NCI-H460 (cell line): ENCODE results near the gene ICAM4. TPM values are rescaled to one million over a fixed set of nuclear protein-coding genes. Genes with fewer than 3 reads are reported as not detected.
A peak's percentile ranks its signal among the peaks of the same experiment; 100 is the strongest.
"Not testable (repeated sequence)": the region's sequence is repeated elsewhere in the genome, so short reads cannot be mapped to it uniquely, and the experiment has no call there.

Experiments
- DNase-seq: peaks from one replicate; pipeline ENCODE4 v3.0.0-alpha.2; 2016; ENCODE audit warnings: low read depth; ENCODE audit errors: extremely low read depth
- polyA plus RNA-seq: library from polyadenylated mRNA; depleted of rRNA; stranded (reverse); fragments of >200 nt; gene quantifications from 2 replicates; pipeline ENCODE4 v1.2.3, GENCODE V29; 2014; cell fraction: nucleus; rRNA removed
- total RNA-seq: library from RNA; depleted of rRNA; stranded (reverse); fragments of >200 nt; shearing (Covaris generic); gene quantifications from 2 replicates; pipeline ENCODE4 v1.2.3, GENCODE V29; 2014; rRNA removed

Gene ICAM4, protein sequence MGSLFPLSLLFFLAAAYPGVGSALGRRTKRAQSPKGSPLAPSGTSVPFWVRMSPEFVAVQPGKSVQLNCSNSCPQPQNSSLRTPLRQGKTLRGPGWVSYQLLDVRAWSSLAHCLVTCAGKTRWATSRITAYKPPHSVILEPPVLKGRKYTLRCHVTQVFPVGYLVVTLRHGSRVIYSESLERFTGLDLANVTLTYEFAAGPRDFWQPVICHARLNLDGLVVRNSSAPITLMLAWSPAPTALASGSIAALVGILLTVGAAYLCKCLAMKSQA
- total RNA-seq = not detected in 2 replicates
- not detected in 2 replicates for polyA plus RNA-seq

DNA sequence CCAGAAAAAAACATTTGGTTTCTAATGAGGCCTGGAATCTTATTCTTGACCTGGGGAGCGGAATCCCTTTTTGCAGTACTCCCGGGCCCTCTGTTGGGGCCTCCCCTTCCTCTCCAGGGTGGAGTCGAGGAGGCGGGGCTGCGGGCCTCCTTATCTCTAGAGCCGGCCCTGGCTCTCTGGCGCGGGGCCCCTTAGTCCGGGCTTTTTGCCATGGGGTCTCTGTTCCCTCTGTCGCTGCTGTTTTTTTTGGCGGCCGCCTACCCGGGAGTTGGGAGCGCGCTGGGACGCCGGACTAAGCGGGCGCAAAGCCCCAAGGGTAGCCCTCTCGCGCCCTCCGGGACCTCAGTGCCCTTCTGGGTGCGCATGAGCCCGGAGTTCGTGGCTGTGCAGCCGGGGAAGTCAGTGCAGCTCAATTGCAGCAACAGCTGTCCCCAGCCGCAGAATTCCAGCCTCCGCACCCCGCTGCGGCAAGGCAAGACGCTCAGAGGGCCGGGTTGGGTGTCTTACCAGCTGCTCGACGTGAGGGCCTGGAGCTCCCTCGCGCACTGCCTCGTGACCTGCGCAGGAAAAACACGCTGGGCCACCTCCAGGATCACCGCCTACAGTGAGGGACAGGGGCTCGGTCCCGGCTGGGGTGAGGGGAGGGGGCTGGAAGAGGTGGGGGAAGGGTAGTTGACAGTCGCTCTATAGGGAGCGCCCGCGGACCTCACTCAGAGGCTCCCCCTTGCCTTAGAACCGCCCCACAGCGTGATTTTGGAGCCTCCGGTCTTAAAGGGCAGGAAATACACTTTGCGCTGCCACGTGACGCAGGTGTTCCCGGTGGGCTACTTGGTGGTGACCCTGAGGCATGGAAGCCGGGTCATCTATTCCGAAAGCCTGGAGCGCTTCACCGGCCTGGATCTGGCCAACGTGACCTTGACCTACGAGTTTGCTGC is at the start of gene ICAM4:
ICAM4 (plus strand) TSS at position 153 of the 935 bp plus-strand sequence; CDS start at position 211, 58 bp downstream.
- DNase-seq = no peak

DNA sequence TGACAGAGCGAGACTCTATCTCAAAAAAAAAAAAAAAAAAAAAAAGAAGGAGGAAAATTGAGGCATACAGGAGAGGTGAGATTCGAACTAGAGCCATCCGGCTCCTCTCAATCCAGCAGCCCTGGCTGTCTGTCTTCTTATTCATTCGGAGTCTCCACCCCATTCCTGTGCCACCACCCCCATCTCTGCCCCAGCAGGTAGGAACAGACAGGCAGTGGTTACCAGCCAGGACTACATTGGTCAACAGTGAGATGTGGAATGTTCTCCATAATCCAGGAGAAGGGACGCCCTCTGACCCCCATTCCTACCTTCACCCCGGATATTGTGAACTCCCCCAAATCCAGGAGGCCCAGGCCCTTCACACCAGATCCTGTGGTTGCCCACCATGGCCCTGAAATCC is 49.1 kb upstream of the ICAM4 start:
- DNase-seq = no peak

DNA sequence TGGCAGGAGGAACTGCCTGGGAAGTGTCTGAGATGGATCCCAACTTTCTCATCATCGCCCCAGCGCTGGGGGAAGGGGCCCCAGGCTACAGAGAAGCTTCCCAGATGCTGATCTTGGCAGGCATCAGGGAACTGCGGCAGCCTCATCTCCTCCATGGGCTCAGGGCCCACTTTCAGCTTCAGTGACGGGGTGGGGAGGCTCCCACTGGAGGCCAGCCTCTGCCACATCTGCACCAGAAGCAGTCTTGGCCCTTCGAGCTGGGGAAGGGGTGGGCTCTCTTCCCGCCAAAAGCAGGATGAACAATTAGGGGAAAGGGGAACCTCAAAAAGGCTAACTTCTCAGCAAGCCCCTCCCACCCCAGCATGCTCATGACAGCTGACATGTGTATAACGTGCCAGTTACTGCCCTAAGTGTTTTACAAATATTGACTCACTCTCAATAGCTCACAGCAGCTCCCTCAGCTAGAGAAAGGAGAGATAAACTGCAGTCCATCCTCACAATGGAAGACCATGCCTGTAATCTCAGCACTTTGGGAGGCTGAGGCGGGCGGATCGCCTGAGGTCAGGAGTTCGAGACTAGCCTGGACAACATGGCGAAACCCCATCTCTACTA is 48.5 kb upstream of the ICAM4 start:
- no peak for DNase-seq

DNA sequence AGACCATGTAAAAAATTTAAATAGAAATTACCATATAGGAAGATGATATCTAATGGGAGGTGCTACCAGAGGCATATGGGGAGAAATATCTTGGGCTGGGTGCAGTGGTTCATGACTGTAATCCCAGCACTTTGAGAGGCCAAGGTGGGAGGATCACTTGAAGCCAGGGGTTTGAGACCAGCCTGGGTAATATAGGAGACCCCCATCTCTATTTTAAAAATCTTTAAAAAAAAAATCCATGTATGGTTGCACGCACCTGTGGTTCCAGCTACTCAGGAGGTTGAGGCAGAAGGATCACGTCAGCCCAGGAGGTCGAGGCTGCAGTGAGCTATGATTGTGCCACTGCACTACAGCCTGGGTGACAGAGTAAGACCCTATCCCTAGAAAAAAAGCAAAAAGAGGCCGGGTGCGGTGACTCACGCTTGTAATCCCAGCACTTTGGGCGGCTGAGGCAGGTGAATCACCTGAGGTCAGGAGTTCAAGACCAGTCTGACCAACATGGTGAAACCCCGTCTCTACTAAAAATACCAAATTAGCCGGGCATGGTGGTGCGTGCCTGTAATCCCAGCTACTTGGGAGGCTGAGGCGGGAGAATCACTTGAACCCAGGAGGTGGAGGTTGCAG is 44.8 kb upstream of the ICAM4 start:
- DNase-seq = not testable (repeated sequence)

DNA sequence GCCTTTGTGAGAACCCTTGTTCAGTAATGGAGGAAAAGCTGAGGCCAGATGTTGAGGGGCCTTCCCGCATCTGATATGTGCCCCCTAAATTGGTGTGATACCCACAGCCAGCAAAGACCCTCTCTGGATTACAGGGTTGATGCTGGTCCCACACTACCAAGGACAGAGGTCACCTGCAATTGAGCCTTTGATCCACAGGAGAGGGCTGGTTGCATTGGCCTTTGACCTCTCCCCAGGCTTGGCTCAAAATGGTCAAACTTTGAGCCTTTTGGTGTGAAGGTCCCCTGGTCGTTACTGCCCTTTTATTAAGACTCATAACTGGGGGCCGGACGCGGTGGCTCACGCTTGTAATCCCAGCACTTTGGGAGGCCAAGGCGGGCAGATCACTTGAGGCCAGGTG is 43.1 kb upstream of the ICAM4 start:
- DNase-seq = no peak

DNA sequence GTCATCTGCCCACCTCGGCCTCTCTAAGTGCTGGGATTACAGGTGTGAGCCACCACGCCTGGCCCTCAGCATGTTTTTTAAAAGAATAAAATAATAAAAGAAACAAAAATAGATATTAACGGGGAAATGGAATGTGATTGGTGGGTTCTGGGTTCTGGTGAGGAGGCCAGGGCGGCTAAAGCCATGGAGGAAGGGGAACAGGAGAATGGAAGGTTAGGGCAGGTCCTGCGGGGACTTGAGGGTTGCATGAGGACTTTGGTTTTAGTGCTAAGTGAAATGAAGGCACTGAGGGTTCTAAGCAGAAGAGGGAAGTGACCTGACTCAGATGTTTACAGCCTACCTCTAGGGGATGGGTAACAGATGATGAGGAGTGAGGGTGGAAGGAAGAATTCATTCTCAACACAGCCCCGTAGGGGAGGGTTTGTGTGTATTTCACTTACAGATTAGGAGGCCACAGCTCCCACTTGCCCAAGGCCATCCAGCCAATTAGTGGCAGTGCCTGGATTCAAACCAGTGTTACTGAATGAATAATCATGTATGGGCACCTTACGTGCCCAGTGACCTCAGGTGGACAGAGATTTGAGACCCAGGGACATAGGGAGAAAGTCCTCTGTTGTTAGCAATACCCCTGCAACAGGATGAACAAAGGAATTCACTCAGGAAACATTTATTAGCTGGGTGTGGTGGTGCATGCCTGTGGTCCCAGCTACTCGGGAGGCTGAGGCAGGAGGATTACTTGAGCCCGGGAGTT is 41.4 kb upstream of the ICAM4 start:
- DNase-seq = no peak

- DNase-seq = no peak
Measured at GRCh38 chr19:10246511-10246910, 40.2 kb upstream of the ICAM4 start.

GRCh38 chr19:10251792-10252694 is 34.7 kb upstream of the ICAM4 start, which contains the start of gene MRPL4:
Gene MRPL4, plus strand, starts transcription at chr19:10252214. Its CDS starts 40 bp downstream, at chr19:10252254.
- peak; percentile 96 for DNase-seq

- DNase-seq = no peak
Measured at GRCh38 chr19:10252707-10253106, 34.0 kb upstream of the ICAM4 start.

GRCh38 chr19:10254244-10254643 is 32.5 kb upstream of the ICAM4 start:
- DNase-seq = no peak

DNA sequence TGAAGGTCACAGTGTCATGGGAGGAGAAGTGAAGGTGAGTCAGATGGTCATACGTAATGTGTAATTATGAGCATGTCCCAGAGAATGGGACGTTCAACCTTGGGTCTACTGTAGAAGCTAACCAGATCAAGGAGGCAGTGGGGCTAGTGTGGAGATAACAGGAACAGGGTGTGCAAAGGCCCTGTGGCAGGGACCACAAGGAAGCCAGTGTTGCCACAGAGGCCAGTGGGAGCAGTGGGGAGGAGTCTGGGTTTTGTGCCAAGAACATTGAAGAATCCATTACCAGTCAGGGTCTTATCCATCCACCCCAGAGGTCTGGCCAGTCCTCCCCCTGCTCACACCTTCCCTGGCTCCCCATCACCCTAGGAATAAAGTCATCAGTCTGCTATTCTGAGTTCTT is 31.4 kb upstream of the ICAM4 start:
- DNase-seq = no peak

DNA sequence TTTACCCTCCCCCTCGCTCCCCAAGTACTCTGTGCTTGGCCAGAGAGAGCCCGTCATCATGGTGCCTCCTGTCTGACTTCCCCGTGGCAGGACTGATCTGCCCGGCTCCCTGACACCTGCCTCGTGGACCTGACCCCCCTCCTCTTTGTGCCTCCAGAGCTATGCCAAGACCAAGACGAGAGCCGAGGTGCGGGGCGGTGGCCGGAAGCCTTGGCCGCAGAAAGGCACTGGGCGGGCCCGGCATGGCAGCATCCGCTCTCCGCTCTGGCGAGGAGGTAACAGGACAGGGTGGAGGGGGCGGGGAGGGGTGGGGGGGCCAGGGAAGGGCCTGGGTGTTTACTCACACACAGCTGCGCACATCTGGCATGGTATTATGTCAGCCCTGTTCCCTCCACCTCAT is 30.2 kb upstream of the ICAM4 start:
- no peak for DNase-seq

- DNase-seq = no peak
Measured at GRCh38 chr19:10256970-10257615, 29.7 kb upstream of the ICAM4 start.

DNA sequence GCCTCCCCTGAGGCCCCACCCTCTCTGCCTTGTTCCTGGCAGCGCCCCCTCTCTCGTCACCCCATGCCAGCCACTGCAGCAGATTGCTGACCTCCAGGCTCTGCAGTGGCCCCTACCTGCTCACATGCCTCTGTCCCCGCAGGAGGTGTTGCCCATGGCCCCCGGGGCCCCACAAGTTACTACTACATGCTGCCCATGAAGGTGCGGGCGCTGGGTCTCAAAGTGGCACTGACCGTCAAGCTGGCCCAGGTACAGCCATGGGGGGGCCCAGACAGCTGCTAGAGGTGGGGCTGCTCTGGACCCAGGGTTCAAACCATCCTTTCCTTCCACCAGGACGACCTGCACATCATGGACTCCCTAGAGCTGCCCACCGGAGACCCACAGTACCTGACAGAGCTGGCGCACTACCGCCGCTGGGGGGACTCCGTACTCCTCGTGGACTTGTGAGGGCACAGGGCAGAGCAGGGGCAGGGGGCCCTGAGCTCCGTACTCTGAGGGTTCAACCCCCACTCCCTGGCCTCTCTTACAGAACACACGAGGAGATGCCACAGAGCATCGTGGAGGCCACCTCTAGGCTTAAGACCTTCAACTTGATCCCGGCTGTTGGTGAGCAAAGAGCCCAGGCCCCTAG is 28.6 kb upstream of the ICAM4 start:
- no peak for DNase-seq

- peak; percentile 69 for DNase-seq
Measured at GRCh38 chr19:10259162-10259905, 27.4 kb upstream of the ICAM4 start.

GRCh38 chr19:10260141-10260584 is 26.6 kb upstream of the ICAM4 start:
- DNase-seq = no peak

- DNase-seq = no peak
Measured at GRCh38 chr19:10262771-10263170, 24.0 kb upstream of the ICAM4 start.
